GM18520 (cell line): ENCODE results near the gene UBN1.
"Not testable (repeated sequence)": the region's sequence is repeated elsewhere in the genome, so short reads cannot be mapped to it uniquely, and the experiment has no call there.

Experiments used
- ATAC-seq: cut with Tn5 transposase; IDR thresholded peaks from one replicate; pipeline ENCODE4 v1.9.1; 2021; ENCODE audit not compliant: unreplicated experiment

UBN1 gene

GRCh38 chr16:4884972-4885874 is 37.9 kb downstream of the UBN1 start:
- no peak for ATAC-seq

- no peak for ATAC-seq
These were observed 38.9 kb downstream of the UBN1 start for GRCh38 chr16:4886151-4886550.

- ATAC-seq = no peak
These were observed 41.3 kb downstream of the UBN1 start for GRCh38 chr16:4888428-4889135.

GRCh38 chr16:4890026-4890425 is 42.7 kb downstream of the UBN1 start:
- ATAC-seq = no peak

- no peak for ATAC-seq
These were observed 43.4 kb downstream of the UBN1 start for GRCh38 chr16:4890686-4891085.

DNA sequence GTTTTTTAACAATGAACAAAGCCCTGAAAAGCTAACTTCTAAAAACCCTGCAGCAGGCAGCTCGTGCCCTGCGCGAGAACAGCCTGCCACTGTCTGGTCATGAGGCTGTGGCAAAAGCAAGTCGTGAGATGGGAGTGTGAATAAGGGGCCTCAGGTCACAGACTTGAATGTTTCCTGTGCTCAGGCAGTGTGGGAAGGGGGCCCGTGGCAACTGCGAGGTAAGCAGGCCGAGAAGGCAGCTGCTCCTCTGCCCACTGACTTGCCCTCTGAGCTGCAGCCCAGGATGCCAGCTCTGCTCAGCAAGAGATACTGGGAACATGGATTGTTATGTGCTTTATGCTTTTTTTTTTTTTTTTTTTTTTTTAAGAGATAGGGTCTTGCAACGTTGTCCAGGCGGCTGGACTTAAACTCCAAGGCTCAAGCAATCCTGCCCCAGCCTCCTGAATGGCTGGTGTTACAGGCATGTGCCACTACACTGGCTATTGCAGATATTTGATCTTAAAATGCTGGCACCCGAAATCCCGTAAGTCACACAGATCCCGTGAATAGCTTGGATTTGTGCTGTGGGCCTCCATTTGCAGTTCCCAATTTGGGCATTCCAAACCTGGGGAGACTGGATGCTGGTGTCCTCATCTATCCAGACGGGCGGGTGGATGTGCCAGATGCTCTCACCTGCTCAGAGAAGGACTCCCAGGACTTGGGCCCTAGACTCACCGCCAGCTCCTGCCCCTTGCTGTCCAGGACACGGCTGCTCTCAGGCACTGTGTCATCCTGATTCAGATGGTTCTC is 44.0 kb downstream of the UBN1 start:
- no peak for ATAC-seq

DNA sequence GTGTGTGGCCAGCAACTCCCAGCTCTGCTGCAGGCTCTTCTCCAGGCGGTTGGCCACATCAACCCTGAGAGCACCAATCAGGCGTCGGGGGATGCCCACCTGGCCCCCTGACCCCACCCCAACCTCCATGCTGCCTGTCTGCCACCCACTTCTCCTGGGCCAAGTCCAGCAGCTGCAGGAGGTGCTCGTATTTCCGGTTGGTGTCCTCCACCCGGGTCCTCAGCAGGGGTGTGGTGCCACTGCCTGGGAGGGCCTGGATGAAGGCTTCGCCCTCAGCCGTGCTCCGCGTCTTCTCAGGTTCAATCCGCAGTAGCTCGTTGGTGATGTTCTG is 44.6 kb downstream of the UBN1 start:
- no peak for ATAC-seq

DNA sequence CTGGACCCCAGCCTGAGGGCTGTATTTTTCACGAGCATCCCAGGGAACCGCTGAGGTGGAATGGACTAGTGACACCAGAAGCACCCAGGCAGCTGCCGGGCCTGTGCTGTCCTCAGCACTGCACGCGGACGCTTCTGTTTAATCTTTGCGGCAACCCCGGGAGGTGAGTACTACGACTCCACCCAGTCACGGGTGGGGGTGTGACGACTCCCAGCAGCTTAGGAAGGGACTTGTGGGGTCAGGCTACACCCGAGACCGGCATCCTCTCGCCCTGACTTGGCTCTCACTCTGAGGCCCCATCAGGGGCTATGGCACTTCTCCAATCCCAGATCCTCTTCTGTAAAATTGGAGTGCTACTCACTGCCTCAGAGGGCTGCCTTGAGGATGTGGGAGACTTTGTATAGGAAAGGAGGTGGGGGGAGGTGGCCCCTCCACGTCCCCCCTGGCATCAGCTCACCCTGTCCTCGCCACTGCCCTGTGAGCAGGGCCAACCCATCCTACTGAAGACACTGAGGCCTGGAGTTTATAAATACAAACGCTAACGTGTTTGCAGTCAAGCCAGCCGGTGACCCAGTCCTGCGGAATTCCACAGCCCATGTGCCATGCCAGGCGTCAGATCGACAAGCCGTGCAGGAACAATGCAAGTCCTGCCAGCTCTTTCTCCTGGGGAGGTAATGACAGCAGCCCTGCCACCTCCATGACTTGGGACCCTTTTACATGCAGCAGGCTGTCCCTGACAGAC is 45.3 kb downstream of the UBN1 start:
- no peak for ATAC-seq

DNA sequence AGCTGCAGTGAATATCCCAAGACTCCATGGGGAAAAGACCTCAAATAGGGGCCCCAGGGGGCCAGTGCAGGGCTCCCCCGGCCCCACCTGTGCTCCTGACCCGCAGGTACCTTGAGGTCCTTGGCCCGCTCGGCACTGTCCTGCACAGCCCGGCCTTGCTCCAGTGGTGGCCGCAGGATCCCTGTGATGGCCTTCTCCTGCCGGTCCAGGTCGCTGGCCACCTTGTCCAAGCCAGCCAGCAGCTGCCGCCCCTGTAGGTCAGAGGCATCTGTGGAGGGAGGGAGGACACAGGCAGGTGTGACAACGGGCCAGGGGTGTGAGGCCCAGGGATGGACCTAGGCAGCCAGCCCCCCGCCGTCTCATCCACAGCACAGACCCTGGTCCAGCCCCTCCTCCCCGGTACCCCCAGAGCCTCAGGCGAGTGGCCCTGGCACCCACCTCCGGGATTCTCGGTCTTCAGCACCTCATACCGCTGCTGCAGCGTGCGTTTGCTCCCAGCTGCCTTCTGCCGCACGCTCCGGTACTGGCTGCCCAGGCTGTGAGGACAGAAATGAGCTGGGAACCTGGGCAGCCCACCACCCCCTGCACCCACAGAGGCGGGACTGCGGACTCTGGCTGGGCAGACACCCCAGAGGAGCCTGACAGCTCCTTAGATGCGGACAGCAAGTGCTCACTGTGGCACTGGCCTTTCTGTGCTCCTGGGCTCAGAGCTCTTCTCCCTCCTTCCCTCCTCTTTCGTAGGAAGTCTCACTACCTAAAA is 46.0 kb downstream of the UBN1 start:
- ATAC-seq = no peak

DNA sequence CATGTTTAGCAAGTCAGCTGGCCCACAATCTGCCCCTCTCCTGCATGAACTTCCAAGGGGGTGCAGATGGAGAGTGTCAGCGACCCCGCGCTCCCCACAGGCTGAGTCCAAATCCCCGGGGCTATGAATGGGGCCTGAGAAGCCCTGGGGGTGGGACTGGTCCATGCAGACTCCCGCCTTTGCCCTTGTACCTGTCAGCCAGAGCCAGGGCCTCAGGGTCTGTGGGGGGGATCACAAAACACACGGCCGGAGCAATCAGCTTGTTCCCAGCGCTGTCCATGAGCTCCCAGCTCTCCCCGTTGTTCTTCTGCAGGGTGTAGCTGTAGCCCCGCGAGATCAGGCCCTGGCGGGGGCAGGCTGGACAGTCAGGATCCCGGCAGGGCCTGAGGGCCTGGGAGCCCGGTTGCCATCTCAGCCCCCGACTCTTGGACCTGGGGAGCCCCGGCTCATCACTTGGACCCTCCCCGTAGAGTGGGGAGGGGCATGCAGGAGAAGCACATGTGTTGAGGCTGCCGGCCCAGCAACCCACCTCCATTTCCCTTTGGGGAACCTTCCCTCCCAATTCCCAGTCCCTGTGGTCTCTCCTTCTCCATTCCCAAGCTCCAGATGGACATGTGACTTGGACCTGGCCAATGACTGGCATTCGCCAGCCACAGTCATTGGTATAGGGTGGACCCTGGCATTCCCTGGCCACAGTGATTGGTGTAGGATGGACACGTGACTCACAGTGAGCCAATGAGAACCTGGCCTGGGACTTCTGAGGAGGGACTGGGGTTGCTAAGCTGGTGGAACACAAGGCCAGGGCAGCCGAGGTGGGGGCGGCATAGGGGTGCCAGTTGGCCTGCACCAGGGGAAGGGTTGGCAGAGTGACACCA is 47.2 kb downstream of the UBN1 start:
- ATAC-seq = no peak

DNA sequence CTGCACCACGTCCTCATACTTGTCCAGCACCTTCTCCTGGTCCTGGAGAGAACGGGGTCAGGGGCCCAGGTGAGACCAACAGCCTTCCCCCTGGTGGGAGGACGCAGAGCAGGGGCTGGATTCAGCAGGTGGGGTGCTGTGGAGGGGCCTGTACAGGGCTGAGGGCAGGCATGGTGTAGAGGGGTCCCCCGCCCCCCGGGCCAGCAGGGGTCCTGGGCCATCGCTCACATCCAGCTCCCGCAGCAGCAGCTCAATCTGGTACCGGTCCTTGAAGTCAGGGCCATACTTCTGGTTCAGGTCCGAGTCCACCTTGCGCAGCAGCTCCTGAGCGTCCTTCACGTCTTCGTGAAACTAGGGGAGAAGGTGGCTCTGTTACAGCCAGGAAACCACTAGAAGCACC is 48.1 kb downstream of the UBN1 start:
- no peak for ATAC-seq

DNA sequence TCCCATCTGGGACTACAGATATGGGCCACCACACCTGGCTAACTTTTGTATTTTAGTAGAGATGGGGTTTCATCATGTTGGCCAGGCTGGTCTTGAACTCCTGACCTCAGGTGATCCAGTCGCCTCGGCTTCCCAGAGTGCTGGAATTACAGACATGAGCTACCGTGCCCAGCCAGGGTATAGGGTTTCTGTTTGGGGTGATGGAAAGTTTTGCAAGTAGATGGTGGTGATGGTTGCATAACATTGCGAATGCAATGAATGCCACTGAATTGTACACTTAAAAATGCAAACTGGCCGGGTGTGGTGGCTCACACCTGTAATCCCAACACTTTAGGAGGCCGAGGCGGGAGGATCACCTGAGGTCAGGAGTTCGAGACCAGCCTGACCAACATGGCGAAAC is 49.5 kb downstream of the UBN1 start:
- not testable (repeated sequence) for ATAC-seq

DNA sequence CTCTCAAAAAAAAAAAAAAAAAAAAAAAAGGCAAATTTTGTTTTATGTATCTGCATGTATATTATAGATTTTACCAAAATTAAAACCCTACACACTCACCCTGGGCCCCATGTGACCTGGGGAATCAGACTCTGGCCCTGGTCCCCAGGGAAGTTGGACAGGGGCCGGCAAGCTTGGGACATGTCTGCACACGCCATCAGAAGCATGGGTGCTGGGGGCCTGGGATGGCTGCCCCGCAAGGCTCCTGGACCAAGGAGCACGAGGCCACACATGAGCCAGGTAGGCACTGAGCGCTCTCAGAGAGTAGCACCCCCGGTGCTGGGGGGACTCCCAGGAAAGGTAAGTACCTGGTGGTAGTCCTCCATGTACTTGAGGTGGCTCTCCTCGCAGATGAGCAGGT is 50.0 kb downstream of the UBN1 start:
- ATAC-seq = no peak

DNA sequence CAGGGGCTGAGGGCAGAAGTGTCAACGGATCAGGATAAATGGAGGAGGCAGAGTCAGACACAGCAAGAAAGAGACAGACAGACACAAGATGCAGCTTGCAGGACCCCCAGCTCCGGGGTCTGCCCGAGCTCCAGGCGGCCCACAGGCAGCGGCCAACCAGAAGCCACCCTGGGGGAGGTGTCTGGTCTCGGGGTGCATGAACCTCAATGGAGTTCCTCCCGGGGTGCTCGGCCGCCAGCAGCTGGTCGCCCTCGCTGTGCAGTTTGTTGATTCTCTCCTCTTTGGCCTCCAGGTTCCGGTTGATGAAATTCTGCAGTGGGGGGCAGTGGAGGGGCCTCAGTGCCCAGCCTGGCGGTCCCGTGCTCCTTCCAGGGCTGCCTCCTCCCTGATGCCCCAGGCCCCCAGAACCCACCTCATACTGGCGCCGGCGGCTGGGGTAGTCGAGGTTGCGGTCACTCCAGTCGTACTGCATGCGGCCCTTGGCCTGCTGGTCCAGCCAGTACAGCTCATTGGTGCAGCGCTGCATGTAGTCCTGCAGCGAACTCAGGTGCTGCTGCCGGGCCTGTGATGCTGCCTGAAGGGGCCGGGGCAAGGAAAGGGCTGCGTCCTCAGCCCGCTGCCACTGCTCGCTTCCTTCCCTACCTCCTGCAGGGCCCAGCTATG is 51.7 kb downstream of the UBN1 start:
- no peak for ATAC-seq

DNA sequence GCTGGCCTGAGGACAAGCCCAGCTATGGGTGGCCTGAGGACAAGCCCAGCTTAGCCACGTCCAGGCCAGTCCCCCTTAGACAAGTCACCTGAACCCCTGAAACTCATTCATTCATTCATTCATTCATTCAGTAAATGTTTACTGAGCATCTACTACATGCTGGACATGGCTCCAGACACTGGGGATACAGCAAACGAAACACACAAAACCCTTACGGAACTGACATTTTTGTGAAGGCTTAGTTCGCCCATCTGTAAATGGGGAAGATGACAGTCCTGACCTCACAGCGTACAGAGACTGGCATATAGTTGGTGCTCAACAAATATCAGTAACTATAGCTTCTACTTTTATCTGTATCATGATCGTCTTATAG is 52.2 kb downstream of the UBN1 start:
- ATAC-seq = no peak

GRCh38 chr16:4900036-4900435 is 52.8 kb downstream of the UBN1 start:
- ATAC-seq = no peak

GRCh38 chr16:4900750-4901149 is 53.5 kb downstream of the UBN1 start:
- no peak for ATAC-seq

- no peak for ATAC-seq
These were observed 54.8 kb downstream of the UBN1 start for GRCh38 chr16:4902038-4902437.
